ENCODE data around the gene DOP1A.

Gene DOP1A

GRCh38 chr6:83083476-83083875, 16.0 kb downstream of the DOP1A start:
- no peak for DNase-seq

- DNase-seq: no peak
Observed at GRCh38 chr6:83086751-83087150, 19.3 kb downstream of the DOP1A start.

GRCh38 chr6:83092756-83093399, 25.4 kb downstream of the DOP1A start:
- no peak for DNase-seq

GRCh38 chr6:83096791-83097190, 29.3 kb downstream of the DOP1A start:
- no peak for DNase-seq

- DNase-seq: no peak
Observed at GRCh38 chr6:83097204-83097603, 29.7 kb downstream of the DOP1A start.

GRCh38 chr6:83097675-83098074, 30.2 kb downstream of the DOP1A start:
- DNase-seq: no peak

- DNase-seq: no peak
Observed at GRCh38 chr6:83098589-83098988, 31.1 kb downstream of the DOP1A start.

GRCh38 chr6:83108378-83108777, 40.9 kb downstream of the DOP1A start:
- no peak for DNase-seq

GRCh38 chr6:83113258-83113657, 45.8 kb downstream of the DOP1A start:
- no peak for DNase-seq

GRCh38 chr6:83114164-83114563, 46.7 kb downstream of the DOP1A start:
- no peak for DNase-seq

GRCh38 chr6:83117802-83118201, 50.3 kb downstream of the DOP1A start:
- no peak for DNase-seq

GRCh38 chr6:83119742-83120300, 52.4 kb downstream of the DOP1A start:
- DNase-seq: no peak

GRCh38 chr6:83124553-83124952, 57.1 kb downstream of the DOP1A start:
- DNase-seq: no peak

- no peak for DNase-seq
Observed at GRCh38 chr6:83125425-83125824, 58.0 kb downstream of the DOP1A start.

- no peak for DNase-seq
Observed at GRCh38 chr6:83126223-83126622, 58.8 kb downstream of the DOP1A start.

GRCh38 chr6:83126807-83127206, 59.3 kb downstream of the DOP1A start:
- no peak for DNase-seq

- DNase-seq: no peak
Observed at GRCh38 chr6:83127258-83127657, 59.8 kb downstream of the DOP1A start.

- no peak for DNase-seq
Observed at GRCh38 chr6:83127976-83128375, 60.5 kb downstream of the DOP1A start.

- no peak for DNase-seq
Observed at GRCh38 chr6:83132121-83132520, 64.7 kb downstream of the DOP1A start.

- DNase-seq: no peak
Observed at GRCh38 chr6:83138118-83138722, 70.7 kb downstream of the DOP1A start.

- no peak for DNase-seq
Observed at GRCh38 chr6:83138758-83139157, 71.3 kb downstream of the DOP1A start.

- no peak for DNase-seq
Observed at GRCh38 chr6:83151114-83151513, 83.6 kb downstream of the DOP1A start.

- DNase-seq: no peak
Observed at GRCh38 chr6:83152913-83153312, 85.4 kb downstream of the DOP1A start.

GRCh38 chr6:83153883-83154521, 86.5 kb downstream of the DOP1A start:
- peak; percentile 14 to 58 for DNase-seq
